ENCODE data around the gene FCGR2B. TPM values are rescaled to one million over a fixed set of nuclear protein-coding genes. Genes with fewer than 3 reads are reported as not detected.

The FCGR2B gene
- total RNA-seq, 1 donor from 2014 or later: not detected

DNA sequence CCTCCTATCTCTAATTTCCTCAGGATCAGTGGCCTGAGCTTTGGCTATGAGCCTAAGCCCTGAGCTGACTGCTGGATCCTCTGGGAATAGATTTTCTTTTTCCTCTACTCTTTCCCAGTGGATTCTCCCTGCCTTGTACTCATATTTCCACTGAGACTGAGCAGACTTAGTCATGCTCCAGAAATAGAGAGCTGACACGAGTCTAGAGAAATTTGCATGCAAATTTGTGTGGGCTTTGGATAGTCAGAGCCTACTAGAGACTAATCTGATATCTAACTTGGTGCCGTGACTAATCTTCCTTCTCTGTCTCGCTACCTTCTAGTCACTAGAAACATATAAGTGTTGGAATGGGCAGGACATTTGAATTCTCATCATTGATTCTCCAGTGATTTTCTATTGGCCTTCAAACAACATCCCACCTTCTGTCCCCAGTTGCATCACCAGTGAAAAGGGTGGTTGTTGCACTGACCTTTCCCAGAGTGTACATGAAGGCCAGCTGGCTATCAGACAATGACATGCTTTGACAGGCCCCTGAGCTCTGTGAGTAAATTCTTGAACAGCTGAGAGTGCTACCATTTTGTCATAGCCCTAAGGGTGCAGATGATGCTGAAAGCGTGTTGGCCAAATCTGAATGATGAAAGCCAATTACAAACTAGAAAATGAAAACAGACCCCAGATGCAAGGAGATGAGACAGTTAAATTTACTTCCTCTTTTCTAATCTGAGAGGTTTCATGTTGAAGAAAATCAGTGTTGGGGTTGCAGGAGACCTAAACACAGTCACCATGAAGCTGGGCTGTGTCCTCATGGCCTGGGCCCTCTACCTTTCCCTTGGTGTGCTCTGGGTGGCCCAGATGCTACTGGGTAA, 43.8 kb downstream of the FCGR2B start, which contains the start of gene FCRLA:
Gene FCRLA, plus strand, starts transcription at position 748 of the 866 bp plus-strand sequence. Its CDS starts 36 bp downstream, at position 784.
- H3K27ac Mint-ChIP-seq (ENCODE audit: unreplicated experiment): no peak within 1 kb of the TSS
- no peaks in the 10 kb centered on the region for H3K9me3 Mint-ChIP-seq (ENCODE audit: unreplicated experiment)
- DNase-seq (ENCODE audit: low spot score): no peak
- no peaks in the 10 kb centered on the region for H3K4me1 Mint-ChIP-seq (ENCODE audit: unreplicated experiment)
- H3K36me3 Mint-ChIP-seq (ENCODE audit: low read depth, unreplicated experiment): no peaks in the 10 kb centered on the region
- no peak within 1 kb of the TSS for H3K4me3 Mint-ChIP-seq (ENCODE audit: unreplicated experiment)
- TF ChIP-seq, protein P1, sequence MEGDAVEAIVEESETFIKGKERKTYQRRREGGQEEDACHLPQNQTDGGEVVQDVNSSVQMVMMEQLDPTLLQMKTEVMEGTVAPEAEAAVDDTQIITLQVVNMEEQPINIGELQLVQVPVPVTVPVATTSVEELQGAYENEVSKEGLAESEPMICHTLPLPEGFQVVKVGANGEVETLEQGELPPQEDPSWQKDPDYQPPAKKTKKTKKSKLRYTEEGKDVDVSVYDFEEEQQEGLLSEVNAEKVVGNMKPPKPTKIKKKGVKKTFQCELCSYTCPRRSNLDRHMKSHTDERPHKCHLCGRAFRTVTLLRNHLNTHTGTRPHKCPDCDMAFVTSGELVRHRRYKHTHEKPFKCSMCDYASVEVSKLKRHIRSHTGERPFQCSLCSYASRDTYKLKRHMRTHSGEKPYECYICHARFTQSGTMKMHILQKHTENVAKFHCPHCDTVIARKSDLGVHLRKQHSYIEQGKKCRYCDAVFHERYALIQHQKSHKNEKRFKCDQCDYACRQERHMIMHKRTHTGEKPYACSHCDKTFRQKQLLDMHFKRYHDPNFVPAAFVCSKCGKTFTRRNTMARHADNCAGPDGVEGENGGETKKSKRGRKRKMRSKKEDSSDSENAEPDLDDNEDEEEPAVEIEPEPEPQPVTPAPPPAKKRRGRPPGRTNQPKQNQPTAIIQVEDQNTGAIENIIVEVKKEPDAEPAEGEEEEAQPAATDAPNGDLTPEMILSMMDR (IDR thresholded peaks at IDR 0.05; ENCODE audit: unreplicated experiment): no peak
- peaks cover 1% of the 10 kb centered on the region for H3K27me3 Mint-ChIP-seq (ENCODE audit: unreplicated experiment)

DNA sequence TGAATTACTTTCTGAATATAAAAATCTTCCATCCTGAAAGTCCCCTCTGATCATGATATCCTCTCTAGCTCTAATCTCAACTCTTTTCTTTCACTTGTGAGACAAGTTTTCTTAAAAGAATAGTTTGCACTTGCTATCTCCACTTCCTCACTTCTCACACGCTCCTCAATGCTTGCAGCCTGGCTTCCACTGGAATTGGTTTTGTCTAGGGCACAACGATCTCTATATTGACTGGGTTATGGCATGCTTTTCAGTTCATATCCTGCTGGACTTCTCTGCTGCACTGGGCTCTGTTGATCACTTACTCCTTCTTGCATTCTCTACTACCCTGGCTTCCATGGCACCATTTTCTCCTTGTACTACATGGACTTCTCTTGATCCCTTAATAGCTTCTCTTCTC, 44.6 kb downstream of the FCGR2B start:
- no peaks in the 10 kb centered on the region for H3K4me1 Mint-ChIP-seq (ENCODE audit: unreplicated experiment)
- peaks cover 3% of the 10 kb centered on the region for H3K27me3 Mint-ChIP-seq (ENCODE audit: unreplicated experiment)
- DNase-seq (ENCODE audit: low spot score): no peak
- H3K4me3 Mint-ChIP-seq (ENCODE audit: unreplicated experiment): no peak overlapping the region
- H3K27ac Mint-ChIP-seq (ENCODE audit: unreplicated experiment): no peak overlapping the region
- no peaks in the 10 kb centered on the region for H3K36me3 Mint-ChIP-seq (ENCODE audit: low read depth, unreplicated experiment)
- no peaks in the 10 kb centered on the region for H3K9me3 Mint-ChIP-seq (ENCODE audit: unreplicated experiment)
- TF ChIP-seq, protein P1 (IDR thresholded peaks at IDR 0.05; ENCODE audit: unreplicated experiment): no peak

DNA sequence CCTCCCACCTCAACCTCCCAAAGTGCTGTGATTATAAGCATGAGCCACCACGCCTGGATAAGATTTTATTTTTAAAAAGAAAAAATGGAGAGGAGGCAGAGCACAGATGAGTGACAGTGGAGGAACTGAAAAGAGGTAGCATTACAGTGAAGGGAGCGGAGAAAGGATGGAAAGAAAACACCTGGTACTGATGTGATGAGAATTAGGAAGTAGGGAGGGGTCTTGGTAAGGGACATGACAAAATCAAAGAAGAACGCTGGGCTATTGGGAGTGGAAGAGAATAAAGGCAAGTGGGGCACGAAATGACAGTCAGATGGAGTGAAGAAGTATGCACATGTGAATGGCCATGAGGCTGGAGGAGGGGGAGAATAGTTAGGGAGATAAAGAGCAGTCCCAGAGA, 46.4 kb downstream of the FCGR2B start:
- Mint-ChIP-seq H3K27ac (ENCODE audit: unreplicated experiment) (no peak overlapping the region), H3K36me3 (ENCODE audit: low read depth, unreplicated experiment) (no peaks in the 10 kb centered on the region), H3K4me1 (ENCODE audit: unreplicated experiment) (no peaks in the 10 kb centered on the region), H3K27me3 (ENCODE audit: unreplicated experiment) (peaks cover 3% of the 10 kb centered on the region), H3K4me3 (ENCODE audit: unreplicated experiment) (no peak overlapping the region), H3K9me3 (ENCODE audit: unreplicated experiment) (no peaks in the 10 kb centered on the region)
- TF ChIP-seq, protein P1 (IDR thresholded peaks at IDR 0.05; ENCODE audit: unreplicated experiment): no peak
- no peak for DNase-seq (ENCODE audit: low spot score)

DNA sequence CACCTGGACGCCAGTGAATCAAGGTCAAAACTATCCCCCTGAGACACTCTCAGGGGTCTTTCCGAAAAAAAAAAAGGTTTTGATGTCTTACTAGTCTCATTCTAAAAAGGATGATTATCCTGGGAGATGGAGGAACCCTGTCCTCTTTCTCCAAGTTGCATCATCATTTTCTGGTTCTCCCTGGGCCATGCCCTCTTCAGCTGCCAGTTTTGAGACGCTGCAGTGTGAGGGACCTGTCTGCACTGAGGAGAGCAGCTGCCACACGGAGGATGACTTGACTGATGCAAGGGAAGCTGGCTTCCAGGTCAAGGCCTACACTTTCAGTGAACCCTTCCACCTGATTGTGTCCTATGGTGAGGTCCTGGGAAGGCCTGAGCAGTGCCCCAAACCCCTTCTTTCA, 47.6 kb downstream of the FCGR2B start:
- no peak overlapping the region for H3K4me3 Mint-ChIP-seq (ENCODE audit: unreplicated experiment)
- H3K9me3 Mint-ChIP-seq (ENCODE audit: unreplicated experiment): no peaks in the 10 kb centered on the region
- no peak for DNase-seq (ENCODE audit: low spot score)
- H3K4me1 Mint-ChIP-seq (ENCODE audit: unreplicated experiment): no peaks in the 10 kb centered on the region
- no peaks in the 10 kb centered on the region for H3K36me3 Mint-ChIP-seq (ENCODE audit: low read depth, unreplicated experiment)
- H3K27me3 Mint-ChIP-seq (ENCODE audit: unreplicated experiment): peaks cover 3% of the 10 kb centered on the region
- TF ChIP-seq, protein P1 (IDR thresholded peaks at IDR 0.05; ENCODE audit: unreplicated experiment): no peak
- no peak overlapping the region for H3K27ac Mint-ChIP-seq (ENCODE audit: unreplicated experiment)
